MM.1S (cell line): ENCODE results near the gene ADRA1B.

ENCODE experiments used
- EZH2 ChIP-seq: fragments of 300-600 bp; sonication (generic); optimal IDR thresholded peaks from 2 replicates; pipeline ENCODE3; 2017; ENCODE audit warnings: low read depth, mild to moderate bottlenecking, antibody characterized with exemption, low read length, mixed read lengths
- TF ChIP-seq, protein P1 (sequence below): fragments of 300-600 bp; sonication (generic); IDR thresholded peaks from 2 replicates; pipeline ENCODE4 v1.5.1; 2016; ENCODE audit warnings: antibody characterized with exemption, low read length, mixed read lengths

GRCh38 chr5:159901772-159902171 lies 14.5 kb upstream of the ADRA1B start:
- TF ChIP-seq, protein P1, sequence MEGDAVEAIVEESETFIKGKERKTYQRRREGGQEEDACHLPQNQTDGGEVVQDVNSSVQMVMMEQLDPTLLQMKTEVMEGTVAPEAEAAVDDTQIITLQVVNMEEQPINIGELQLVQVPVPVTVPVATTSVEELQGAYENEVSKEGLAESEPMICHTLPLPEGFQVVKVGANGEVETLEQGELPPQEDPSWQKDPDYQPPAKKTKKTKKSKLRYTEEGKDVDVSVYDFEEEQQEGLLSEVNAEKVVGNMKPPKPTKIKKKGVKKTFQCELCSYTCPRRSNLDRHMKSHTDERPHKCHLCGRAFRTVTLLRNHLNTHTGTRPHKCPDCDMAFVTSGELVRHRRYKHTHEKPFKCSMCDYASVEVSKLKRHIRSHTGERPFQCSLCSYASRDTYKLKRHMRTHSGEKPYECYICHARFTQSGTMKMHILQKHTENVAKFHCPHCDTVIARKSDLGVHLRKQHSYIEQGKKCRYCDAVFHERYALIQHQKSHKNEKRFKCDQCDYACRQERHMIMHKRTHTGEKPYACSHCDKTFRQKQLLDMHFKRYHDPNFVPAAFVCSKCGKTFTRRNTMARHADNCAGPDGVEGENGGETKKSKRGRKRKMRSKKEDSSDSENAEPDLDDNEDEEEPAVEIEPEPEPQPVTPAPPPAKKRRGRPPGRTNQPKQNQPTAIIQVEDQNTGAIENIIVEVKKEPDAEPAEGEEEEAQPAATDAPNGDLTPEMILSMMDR, result no peak
- TF ChIP-seq EZH2, result no peak
